Spinal cord (tissue), 10 donors: ENCODE data around the gene GNAI3. TPM values are rescaled to one million over a fixed set of nuclear protein-coding genes. Genes with fewer than 3 reads are reported as not detected.

Experiments used
- DNase-seq, 6 donors: peaks; one replicate each; pipeline versions ENCODE4 v3.0.0 to v3.0.0-alpha.2; 2013 to 2015; ENCODE audit warnings: low spot score in 6 of 6, low read depth in 4 of 6
- H3K27ac ChIP-seq: one replicate; pipeline ENCODE4 v1.5.1; 2013; ENCODE audit warnings: low read depth, low read length, control low read depth
- H3K27me3 ChIP-seq: one replicate; pipeline ENCODE4 v1.6.1; 2013; ENCODE audit warnings: low read length; ENCODE audit not compliant: control insufficient read depth, insufficient read depth
- H3K36me3 ChIP-seq: one replicate; pipeline ENCODE4 v1.6.1; 2013; ENCODE audit warnings: low read length; ENCODE audit not compliant: control insufficient read depth, insufficient read depth
- H3K4me1 ChIP-seq: one replicate; pipeline ENCODE4 v1.6.1; 2013; ENCODE audit warnings: low read length; ENCODE audit not compliant: control insufficient read depth, insufficient read depth
- H3K4me3 ChIP-seq: one replicate; pipeline ENCODE4 v1.5.1; 2013; ENCODE audit warnings: low read depth, low read length, control low read depth
- H3K9me3 ChIP-seq: one replicate; pipeline ENCODE4 v1.6.1; 2013; ENCODE audit warnings: low read length; ENCODE audit not compliant: control insufficient read depth, insufficient read depth
- WGBS: methylation state at CpG from one replicate; pipeline ENCODE4 v1.1.5; 2013; ENCODE audit warnings: missing lambda C conversion rate; ENCODE audit not compliant: insufficient coverage; 5-methylcytosine and 5-hydroxymethylcytosine counted together
- polyA plus RNA-seq, 2 donors: library from polyadenylated mRNA; unstranded; fragments of 120-200 nt; gene quantifications; one replicate each; pipeline ENCODE4 v1.2.1, GENCODE V29; 2013; ENCODE audit not compliant: insufficient read length in 2 of 2
- total RNA-seq, 2 donors: library from RNA; depleted of rRNA in 1 of 2; stranded (reverse); fragments of 120-200 nt in 1 of 2; fragments of >200 nt in 1 of 2; gene quantifications; one replicate each; pipeline versions ENCODE4 v1.2.3 to v1.2.4, GENCODE V29; 2013 to 2014
- donor health status: healthy.

GNAI3 gene
- total and polyA plus RNA-seq, 4 donors = 8.4 to 13.0 (median 10.0) TPM

DNA sequence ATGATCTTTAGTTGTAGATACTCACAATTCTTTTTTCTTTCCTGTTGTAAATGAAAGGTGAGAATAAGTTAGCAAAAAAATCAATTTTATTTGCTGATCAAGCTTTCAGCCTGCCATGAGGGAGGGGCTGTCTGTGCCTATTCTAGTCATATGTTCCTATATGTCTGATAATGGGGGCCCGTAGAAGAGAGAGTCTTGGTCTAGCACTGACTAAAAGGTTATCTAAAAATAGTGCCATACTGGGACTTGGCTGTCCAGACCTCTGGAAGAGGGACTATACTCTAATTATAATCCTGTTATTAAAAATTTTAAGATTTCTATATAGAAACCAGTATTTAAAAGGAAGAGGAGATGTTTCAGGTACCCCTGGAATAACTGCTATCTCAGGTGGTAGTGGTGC, 18.6 kb downstream of the GNAI3 start:
- WGBS = no CpG with 5 or more reads among the region's 1 CpG
- Histone ChIP-seq H3K27me3 (no peaks in the 10 kb centered on the region), H3K27ac (no peak overlapping the region), H3K36me3 (no peaks in the 10 kb centered on the region), H3K9me3 (no peaks in the 10 kb centered on the region), H3K4me1 (no peaks in the 10 kb centered on the region), H3K4me3 (no peak overlapping the region)
- DNase-seq = no peak

DNA sequence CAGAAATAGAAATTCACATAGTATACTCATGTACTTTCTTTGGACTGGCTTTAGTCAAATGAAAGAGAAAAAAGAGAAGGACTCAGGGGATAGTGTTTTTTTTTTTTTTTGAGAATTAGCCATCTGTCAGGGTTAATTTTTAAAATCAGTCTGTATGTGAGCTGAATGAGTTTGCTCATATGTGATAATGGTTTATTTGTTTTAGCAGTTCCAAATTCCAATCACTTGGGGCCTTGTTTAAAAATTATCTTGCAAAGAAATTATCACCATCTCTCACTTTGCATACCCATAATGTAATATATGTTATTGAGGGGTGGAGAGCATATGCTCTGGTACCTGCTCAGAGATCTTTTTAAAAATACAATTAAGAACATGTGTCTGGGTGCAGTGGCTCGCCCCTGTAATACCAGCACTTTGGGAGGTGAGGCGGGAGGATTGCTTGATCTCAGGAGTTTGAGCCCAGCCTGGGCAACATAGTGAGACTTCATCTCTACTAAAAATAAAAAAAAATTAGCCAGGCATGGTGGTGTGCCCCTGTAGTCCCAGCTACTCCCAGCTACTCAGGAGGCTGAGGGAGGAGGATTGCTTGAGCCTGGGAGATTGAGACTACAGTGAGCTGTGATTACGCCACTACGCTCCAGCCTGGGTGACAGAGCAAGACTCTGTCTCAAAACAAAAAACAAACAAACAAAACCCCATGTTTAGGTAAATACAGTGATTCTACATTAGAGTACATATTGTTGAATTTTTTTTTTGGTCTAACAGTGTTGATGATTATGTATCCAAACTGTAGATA, 19.7 kb downstream of the GNAI3 start:
- Histone ChIP-seq H3K4me1 (no peaks in the 10 kb centered on the region), H3K4me3 (no peak overlapping the region), H3K36me3 (no peaks in the 10 kb centered on the region), H3K27me3 (no peaks in the 10 kb centered on the region), H3K9me3 (no peaks in the 10 kb centered on the region), H3K27ac (no peak overlapping the region)
- WGBS = no CpG with 5 or more reads among the region's 4 CpGs
- peak in 1 of 6 donors; percentile 52 for DNase-seq

DNA sequence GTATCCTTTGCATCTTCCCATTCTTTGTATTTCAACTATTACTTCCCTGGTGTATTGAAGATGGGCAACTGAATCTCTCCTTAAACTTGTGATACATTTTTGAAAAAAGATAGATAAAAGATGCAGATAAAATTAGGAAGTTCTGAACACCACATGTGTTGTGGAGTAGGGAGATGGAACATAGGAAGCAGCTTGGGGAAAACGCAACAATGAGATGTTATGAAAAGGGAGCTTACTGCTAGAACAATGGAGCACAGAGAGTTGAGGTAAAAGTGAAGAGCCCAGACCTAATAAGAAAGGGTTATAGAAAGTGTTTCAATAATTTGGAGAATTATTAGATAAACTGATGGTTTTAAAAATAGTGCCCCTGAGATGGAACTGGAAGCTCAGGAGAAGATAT, 20.9 kb downstream of the GNAI3 start:
- H3K27ac ChIP-seq = no peak overlapping the region
- 64% methylated on average over 1 of the region's 1 CpG for WGBS

DNA sequence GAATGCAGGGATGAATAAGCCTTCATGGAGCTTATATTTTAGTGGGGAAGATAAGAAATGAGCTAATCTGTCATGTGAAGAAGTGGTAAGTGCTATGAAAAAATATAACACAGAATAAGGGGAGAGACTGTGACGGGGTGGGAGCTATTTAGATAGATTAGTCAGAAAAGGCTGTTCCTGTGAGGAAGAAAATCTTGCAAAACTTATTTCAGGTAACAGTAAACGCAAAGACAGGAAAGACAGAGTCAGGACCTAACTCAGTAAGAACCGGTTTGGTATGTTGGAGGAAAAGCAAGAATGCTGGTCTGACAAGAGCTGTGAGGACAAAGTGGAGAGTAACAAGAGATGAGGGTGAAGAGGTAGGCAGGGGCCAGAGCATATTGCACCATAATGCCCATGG, 22.0 kb downstream of the GNAI3 start:
- WGBS = 85% methylated on average over 3 of the region's 3 CpGs
- Histone ChIP-seq H3K4me1 (no peaks in the 10 kb centered on the region), H3K27ac (no peak overlapping the region), H3K27me3 (no peaks in the 10 kb centered on the region), H3K9me3 (no peaks in the 10 kb centered on the region), H3K36me3 (peaks cover under 1% of the 10 kb centered on the region), H3K4me3 (no peak overlapping the region)
- no peak for DNase-seq

More for the DNA sequence above, 20.9 kb downstream of the GNAI3 start:
- no peaks in the 10 kb centered on the region for H3K4me1 ChIP-seq
- DNase-seq = no peak
- H3K36me3 ChIP-seq = no peaks in the 10 kb centered on the region
- no peak overlapping the region for H3K4me3 ChIP-seq
- H3K9me3 ChIP-seq = no peaks in the 10 kb centered on the region
- no peaks in the 10 kb centered on the region for H3K27me3 ChIP-seq

DNA sequence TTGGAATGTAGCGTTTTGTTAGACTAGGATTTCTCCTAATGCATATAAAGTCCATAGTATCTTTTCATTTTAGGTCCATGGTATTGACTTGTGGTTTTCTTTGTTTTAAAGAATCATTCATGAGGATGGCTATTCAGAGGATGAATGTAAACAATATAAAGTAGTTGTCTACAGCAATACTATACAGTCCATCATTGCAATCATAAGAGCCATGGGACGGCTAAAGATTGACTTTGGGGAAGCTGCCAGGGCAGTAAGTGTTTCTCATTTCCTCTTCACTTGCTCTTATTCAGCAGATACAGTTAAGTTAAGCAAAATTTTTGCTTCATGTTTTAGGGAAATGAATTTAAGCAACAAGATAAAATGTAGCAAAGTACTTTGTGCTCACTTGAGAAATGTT, 25.4 kb downstream of the GNAI3 start:
- H3K36me3 ChIP-seq = peaks cover 10% of the 10 kb centered on the region

DNA sequence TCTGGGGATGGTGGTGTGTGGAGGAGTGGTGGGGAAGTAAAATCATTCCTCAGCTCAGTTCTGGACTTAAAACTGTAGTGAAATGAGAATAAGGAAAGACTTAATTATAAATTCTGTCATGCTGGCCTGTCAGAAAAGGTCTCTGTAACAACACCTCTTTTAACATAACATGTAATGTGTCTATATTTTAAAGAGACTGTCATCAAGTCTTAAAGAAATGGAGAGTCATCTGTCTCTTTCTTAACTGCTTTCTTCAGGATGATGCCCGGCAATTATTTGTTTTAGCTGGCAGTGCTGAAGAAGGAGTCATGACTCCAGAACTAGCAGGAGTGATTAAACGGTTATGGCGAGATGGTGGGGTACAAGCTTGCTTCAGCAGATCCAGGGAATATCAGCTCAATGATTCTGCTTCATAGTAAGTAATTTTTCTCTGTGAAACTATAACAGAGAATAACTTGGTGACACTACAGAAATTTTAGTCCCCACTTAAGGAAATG, 30.6 kb downstream of the GNAI3 start:
- Histone ChIP-seq H3K36me3 (peaks cover 22% of the 10 kb centered on the region), H3K27me3 (no peaks in the 10 kb centered on the region), H3K4me1 (peaks cover 2% of the 10 kb centered on the region), H3K4me3 (no peak overlapping the region), H3K9me3 (no peaks in the 10 kb centered on the region), H3K27ac (no peak overlapping the region)
- WGBS = 38% methylated on average over 3 of the region's 3 CpGs
- DNase-seq = no peak

More for the DNA sequence above, 25.4 kb downstream of the GNAI3 start:
- H3K9me3 ChIP-seq = no peaks in the 10 kb centered on the region
- H3K27me3 ChIP-seq = no peaks in the 10 kb centered on the region
- no peak for DNase-seq
- H3K4me1 ChIP-seq = peaks cover 2% of the 10 kb centered on the region
- H3K27ac ChIP-seq = no peak overlapping the region
- no peak overlapping the region for H3K4me3 ChIP-seq
- whole genome bisulfite sequencing = no CpG with 5 or more reads among the region's 2 CpGs

DNA sequence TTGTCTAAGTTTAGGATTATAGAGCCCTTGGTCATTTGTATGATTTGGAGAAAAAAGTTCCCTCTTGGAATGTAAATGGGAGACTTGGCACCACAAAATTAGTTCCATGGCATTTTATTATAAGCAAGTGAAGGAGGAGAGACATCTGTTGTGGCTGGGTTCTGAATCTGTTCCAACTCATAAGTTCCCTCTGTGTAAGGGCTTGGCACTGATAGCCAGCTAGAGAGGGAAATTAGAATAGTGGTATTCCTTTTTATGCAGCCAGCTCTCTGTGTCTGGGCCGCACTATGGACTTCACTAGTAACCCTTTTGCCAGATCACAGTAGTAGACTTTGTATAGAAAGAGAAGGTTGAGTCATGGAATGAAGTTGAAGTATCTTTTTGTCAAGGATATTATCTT, 31.1 kb downstream of the GNAI3 start:
- peak in 5 of 6 donors; percentile 19 to 76 (median 22) for DNase-seq
- Histone ChIP-seq H3K4me1 (peaks cover 2% of the 10 kb centered on the region), H3K36me3 (peaks cover 22% of the 10 kb centered on the region), H3K27ac (no peak overlapping the region), H3K27me3 (no peaks in the 10 kb centered on the region), H3K9me3 (no peaks in the 10 kb centered on the region), H3K4me3 (no peak overlapping the region)
- WGBS = no CpG with 5 or more reads among the region's 1 CpG

DNA sequence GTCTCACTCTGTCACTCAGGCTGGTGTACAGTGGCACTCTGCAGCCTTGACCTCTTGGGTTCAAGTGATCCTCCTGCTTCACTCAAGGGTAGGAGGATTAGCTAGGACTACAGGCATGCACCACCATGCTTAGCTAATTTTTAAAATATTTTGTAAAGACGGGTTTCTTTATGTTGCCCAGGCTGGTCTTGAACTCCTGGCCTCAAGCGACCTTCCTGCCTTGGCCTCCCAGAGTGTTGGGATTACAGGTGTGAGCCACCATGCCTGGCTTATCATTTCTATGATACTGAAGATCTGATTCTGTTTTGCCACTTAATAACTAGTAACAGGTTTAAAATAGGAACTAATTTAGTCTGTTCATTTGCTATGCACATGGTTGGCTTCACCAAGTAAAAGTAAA, 33.6 kb downstream of the GNAI3 start:
- peaks cover 2% of the 10 kb centered on the region for H3K4me1 ChIP-seq
- no peaks in the 10 kb centered on the region for H3K27me3 ChIP-seq
- H3K9me3 ChIP-seq = no peaks in the 10 kb centered on the region
- no peak overlapping the region for H3K4me3 ChIP-seq
- no peak for DNase-seq
- H3K36me3 ChIP-seq = peaks cover 19% of the 10 kb centered on the region
- H3K27ac ChIP-seq = no peak overlapping the region
- 93% methylated on average over 2 of the region's 2 CpGs for WGBS

DNA sequence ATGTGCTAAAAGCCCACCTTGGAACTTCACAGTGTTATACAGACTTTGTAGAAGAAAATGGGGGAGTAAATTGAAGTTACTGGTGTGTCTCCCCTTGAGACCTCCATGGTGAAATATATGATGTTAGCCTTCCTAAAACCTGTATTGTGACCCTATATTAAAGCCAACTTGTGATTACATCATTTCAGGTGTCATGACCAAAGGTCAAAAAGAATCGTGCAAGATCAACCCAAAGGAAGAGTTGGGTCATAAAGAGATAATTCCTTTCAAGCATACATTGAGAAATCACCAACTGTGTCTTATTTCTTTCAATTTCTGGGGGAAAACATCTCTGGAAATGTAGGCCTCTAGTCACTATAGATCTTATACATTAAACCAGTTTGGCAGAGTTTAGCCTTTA, 36.4 kb downstream of the GNAI3 start:
- no peaks in the 10 kb centered on the region for H3K4me1 ChIP-seq
- H3K4me3 ChIP-seq = no peak overlapping the region
- DNase-seq = no peak
- peaks cover 38% of the 10 kb centered on the region for H3K36me3 ChIP-seq
- WGBS = no CpG with 5 or more reads among the region's 1 CpG
- no peaks in the 10 kb centered on the region for H3K9me3 ChIP-seq
- no peaks in the 10 kb centered on the region for H3K27me3 ChIP-seq
- no peak overlapping the region for H3K27ac ChIP-seq

DNA sequence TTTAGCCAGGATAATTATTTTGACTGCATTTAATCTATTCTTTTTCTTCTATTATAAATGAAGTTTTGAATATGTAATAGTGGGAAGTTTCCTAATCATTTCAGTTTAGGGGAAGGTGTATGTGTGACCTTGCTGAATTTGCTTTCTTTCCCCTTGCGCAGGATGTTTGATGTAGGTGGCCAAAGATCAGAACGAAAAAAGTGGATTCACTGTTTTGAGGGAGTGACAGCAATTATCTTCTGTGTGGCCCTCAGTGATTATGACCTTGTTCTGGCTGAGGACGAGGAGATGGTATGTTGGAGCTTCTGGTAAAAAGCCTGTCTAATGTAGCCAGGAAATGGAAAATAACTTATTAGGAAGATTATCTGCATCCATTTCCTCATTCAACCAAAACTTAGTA, 37.6 kb downstream of the GNAI3 start:
- Histone ChIP-seq H3K36me3 (peaks cover 42% of the 10 kb centered on the region), H3K4me1 (no peaks in the 10 kb centered on the region), H3K4me3 (no peak overlapping the region), H3K27ac (no peak overlapping the region), H3K27me3 (no peaks in the 10 kb centered on the region), H3K9me3 (no peaks in the 10 kb centered on the region)
- 100% methylated on average over 2 of the region's 3 CpGs for WGBS
- DNase-seq = no peak
